IMR-90 (cell line): ENCODE measurements around the gene SCPEP1. TPM values are rescaled to one million over a fixed set of nuclear protein-coding genes. Genes with fewer than 3 reads are reported as not detected.

Experiments used
- ATAC-seq: fragments of 200-7000 bp; cut with Tn5 transposase; 2 replicates; pipeline ENCODE4 v1.9.1; 2020; ENCODE audit warnings: low read depth, mild to moderate bottlenecking, moderate library complexity
- BruUV-seq: library from RNA; stranded (reverse); fragments of 400-500 nt; replicated peaks from 2 replicates; lab custom pipeline; 2021; lab: Mats Ljungman, UMichigan
- CTCF ChIA-PET: fragments of 300-600 bp; formaldehyde crosslinking; extraction: SDS; loops from one replicate; lab custom pipeline; 2021; ENCODE audit warnings: antibody characterized with exemption; lab: Yijun Ruan, JAX
- POLR2A ChIA-PET: fragments of 300-600 bp; sonication (Branson Sonifier 250); formaldehyde crosslinking; loops from one replicate; lab custom pipeline; 2022; ENCODE audit warnings: antibody characterized with exemption; ENCODE audit not compliant: unreplicated experiment; lab: Charles Lee
- DNase-seq: peaks from one replicate; pipeline ENCODE4 v3.0.0; 2013
- H2AFZ ChIP-seq: replicated peaks from 2 replicates; pipeline ENCODE3; 2013; ENCODE audit warnings: low read length, mild to moderate bottlenecking; ENCODE audit not compliant: poor library complexity
- H2AK5ac ChIP-seq: 2 replicates; pipeline ENCODE4 v1.6.1; 2013; ENCODE audit warnings: low read depth, low read length, inconsistent platforms
- H2AK9ac ChIP-seq: replicated peaks from 2 replicates; pipeline ENCODE3; 2013; ENCODE audit warnings: mild to moderate bottlenecking, low read depth, low read length, moderate library complexity; ENCODE audit not compliant: poor library complexity
- H2BK120ac ChIP-seq: 2 replicates; pipeline ENCODE4 v1.6.1; 2013; ENCODE audit warnings: low read depth, low read length, inconsistent platforms
- H2BK15ac ChIP-seq: 3 replicates; pipeline ENCODE4 v1.6.1; 2013; ENCODE audit warnings: low read depth, low read length, inconsistent platforms
- H2BK20ac ChIP-seq: 2 replicates; pipeline ENCODE4 v1.6.1; 2013; ENCODE audit warnings: low read depth, mild to moderate bottlenecking, inconsistent platforms, low read length, moderate library complexity
- H2BK5ac ChIP-seq: 2 replicates; pipeline ENCODE4 v1.6.1; 2013; ENCODE audit warnings: mild to moderate bottlenecking, low read depth, low read length, inconsistent platforms; ENCODE audit not compliant: poor library complexity, severe bottlenecking
- H3K14ac ChIP-seq: replicated peaks from 2 replicates; pipeline ENCODE4 v1.6.1; 2013; ENCODE audit warnings: low read depth, low read length, inconsistent platforms
- H3K18ac ChIP-seq: 2 replicates; pipeline ENCODE4 v1.6.1; 2013; ENCODE audit warnings: low read depth, low read length, control low read depth
- H3K23ac ChIP-seq: 2 replicates; pipeline ENCODE4 v1.6.1; 2013; ENCODE audit warnings: low read depth, low read length, inconsistent platforms
- H3K27ac ChIP-seq: 2 replicates; pipeline ENCODE4 v1.5.1; 2013; ENCODE audit warnings: mild to moderate bottlenecking, control low read depth, low read length; ENCODE audit not compliant: insufficient read depth
- H3K27me3 ChIP-seq: 2 replicates; pipeline ENCODE4 v1.6.1; 2013; ENCODE audit warnings: low read length; ENCODE audit not compliant: control insufficient read depth, insufficient read depth
- H3K36me3 ChIP-seq: 2 replicates; pipeline ENCODE4 v1.6.1; 2013; ENCODE audit warnings: low read length, mixed read lengths; ENCODE audit not compliant: control insufficient read depth, insufficient read depth
- H3K4ac ChIP-seq: 2 replicates; pipeline ENCODE4 v1.6.1; 2013; ENCODE audit warnings: low read depth, low read length, inconsistent platforms
- H3K4me1 ChIP-seq: 2 replicates; pipeline ENCODE4 v1.6.1; 2013; ENCODE audit warnings: low read length, mixed read lengths; ENCODE audit not compliant: control insufficient read depth, insufficient read depth
- H3K4me2 ChIP-seq: 2 replicates; pipeline ENCODE4 v1.6.1; 2013; ENCODE audit warnings: low read depth, mild to moderate bottlenecking, control low read depth, low read length, moderate library complexity
- H3K4me3 ChIP-seq: 2 replicates; pipeline ENCODE4 v1.5.1; 2013; ENCODE audit warnings: low read depth, mild to moderate bottlenecking, control low read depth, low read length, moderate library complexity; ENCODE audit not compliant: insufficient read depth
- H3K56ac ChIP-seq: 2 replicates; pipeline ENCODE4 v1.6.1; 2013; ENCODE audit warnings: low read length, inconsistent platforms; ENCODE audit not compliant: insufficient read depth; ENCODE audit errors: extremely low read depth
- H3K79me1 ChIP-seq, 2 experiments: 2 replicates each; pipeline ENCODE4 v1.6.1; 2013; ENCODE audit warnings: low read length in 2 of 2, inconsistent platforms in 1 of 2, low read depth in 1 of 2
- H3K9ac ChIP-seq: 2 replicates; pipeline ENCODE4 v1.6.1; 2013; ENCODE audit warnings: low read depth, low read length, control low read depth
- H3K9me1 ChIP-seq: 2 replicates; pipeline ENCODE4 v1.6.1; 2013; ENCODE audit warnings: low read length, inconsistent platforms; ENCODE audit not compliant: insufficient read depth
- H3K9me3 ChIP-seq: 2 replicates; pipeline ENCODE4 v1.6.1; 2013; ENCODE audit warnings: low read length; ENCODE audit not compliant: control insufficient read depth, insufficient read depth
- H4K20me1 ChIP-seq: 2 replicates; pipeline ENCODE4 v1.6.1; 2013; ENCODE audit warnings: low read length, inconsistent platforms; ENCODE audit not compliant: insufficient read depth
- H4K5ac ChIP-seq: 2 replicates; pipeline ENCODE4 v1.6.1; 2013; ENCODE audit warnings: mild to moderate bottlenecking, low read depth, low read length, control low read depth
- H4K8ac ChIP-seq, 2 experiments: 2 replicates each; pipeline ENCODE4 v1.6.1; 2013; ENCODE audit warnings: low read depth in 2 of 2, low read length in 2 of 2, control low read depth in 1 of 2, inconsistent platforms in 1 of 2
- H4K91ac ChIP-seq: 2 replicates; pipeline ENCODE4 v1.6.1; 2013; ENCODE audit warnings: low read depth, low read length, inconsistent platforms; ENCODE audit not compliant: insufficient read depth
- CEBPB ChIP-seq: IDR thresholded peaks from 2 replicates; pipeline ENCODE4 v1.6.1; 2012; ENCODE audit warnings: low read depth, low read length, improper control_type of control experiment
- FOS ChIP-seq: fragments of 150-350 bp; IDR thresholded peaks from 2 replicates; pipeline ENCODE4 v1.6.1; 2016; ENCODE audit warnings: low read depth, low read length
- MAFK ChIP-seq: IDR thresholded peaks from 2 replicates; pipeline ENCODE4 v1.6.1; 2012; ENCODE audit warnings: low read depth, low read length, improper control_type of control experiment
- NFE2L2 ChIP-seq: fragments of 150-350 bp; IDR thresholded peaks from 2 replicates; pipeline ENCODE4 v1.6.1; 2016; ENCODE audit warnings: low read depth, mild to moderate bottlenecking, low read length
- RAD21 ChIP-seq: IDR thresholded peaks from 2 replicates; pipeline ENCODE4 v1.6.1; 2012; ENCODE audit warnings: low read length, improper control_type of control experiment
- RCOR1 ChIP-seq: IDR thresholded peaks from 2 replicates; pipeline ENCODE4 v1.6.1; 2012; ENCODE audit warnings: mild to moderate bottlenecking, low read length, improper control_type of control experiment; ENCODE audit not compliant: insufficient replicate concordance
- USF2 ChIP-seq: fragments of 150-350 bp; IDR thresholded peaks from 2 replicates; pipeline ENCODE4 v1.6.1; 2017; ENCODE audit warnings: mild to moderate bottlenecking, antibody characterized with exemption, low read length, low read depth
- WGBS, 2 experiments: methylation state at CpG; one replicate each; pipeline versions ENCODE4 v1.1.5 to v1.1.7; 2013; ENCODE audit warnings: missing lambda C conversion rate in 2 of 2; ENCODE audit not compliant: insufficient read length in 1 of 2; ENCODE audit errors: extremely low coverage in 2 of 2; 5-methylcytosine and 5-hydroxymethylcytosine counted together
- dilution Hi-C: fragments of 300-500 bp; cut with HindIII; formaldehyde crosslinking; loops from one replicate; pipeline ENCODE4 v1.14.3; 2018; ENCODE audit warnings: low sequenced_read_pairs; ENCODE audit not compliant: unreplicated experiment
- in situ Hi-C: fragments of 300-500 bp; cut with MboI; formaldehyde crosslinking; loops from 3 replicates; pipeline ENCODE4 v1.14.3; 2019; ENCODE audit warnings: low sequenced_read_pairs, inconsistent platforms, mixed read lengths
- intact Hi-C: fragments of 100-400 bp; cut with micrococcal nuclease; formaldehyde crosslinking; loops from 2 replicates; pipeline ENCODE4 v1.10.0; 2022
- polyA plus RNA-seq, 3 experiments: library from polyadenylated mRNA; depleted of rRNA; stranded (reverse); fragments of >200 nt; gene quantifications; 2 replicates each; pipeline ENCODE4 v1.2.3, GENCODE V29; 2012; ENCODE audit warnings: low replicate concordance in 1 of 3
- total RNA-seq: library from RNA; depleted of rRNA; stranded (reverse); fragments of >200 nt; gene quantifications from 2 replicates; pipeline ENCODE4 v1.2.3, GENCODE V29; 2012
- TF ChIP-seq, protein P1 (sequence below): conservative IDR thresholded peaks from 2 replicates; pipeline ENCODE4 v1.5.1; 2012; ENCODE audit warnings: mild to moderate bottlenecking, low read depth, low read length, improper control_type of control experiment
- TF ChIP-seq, protein P2 (sequence below): fragments of 150-350 bp; IDR thresholded peaks from 2 replicates; pipeline ENCODE4 v1.6.1; 2016; ENCODE audit warnings: low read depth, mild to moderate bottlenecking, low read length, moderate library complexity, borderline replicate concordance

The SCPEP1 gene
- total and polyA plus RNA-seq, 2 of the 4 experiments (the other 2 are of a cell fraction): 16.5 to 32.1 TPM

- H4K20me1 ChIP-seq: no peaks in the 10 kb centered on the region
- H3K9me1 ChIP-seq: no peaks in the 10 kb centered on the region
- H2AK9ac ChIP-seq: no peak overlapping the region
- no peaks in the 10 kb centered on the region for H3K4me1 ChIP-seq
- H4K8ac ChIP-seq: no peak overlapping the region
- H3K56ac ChIP-seq: no peak overlapping the region
- H3K23ac ChIP-seq: no peak overlapping the region
- no CpG with 5 or more reads among the region's 3 CpGs for WGBS, 2 experiments
- BruUV-seq: no TSS peak
- no peak overlapping the region for H4K91ac ChIP-seq
- H2BK120ac ChIP-seq: no peak overlapping the region
- peaks cover 10% of the 10 kb centered on the region for H3K27me3 ChIP-seq
- H3K27ac ChIP-seq: no peak overlapping the region
- no peak for TF ChIP-seq RCOR1
- TF ChIP-seq CEBPB: no peak
- no peak for TF ChIP-seq NFE2L2
- no peak for TF ChIP-seq RAD21
- TF ChIP-seq, protein P1, sequence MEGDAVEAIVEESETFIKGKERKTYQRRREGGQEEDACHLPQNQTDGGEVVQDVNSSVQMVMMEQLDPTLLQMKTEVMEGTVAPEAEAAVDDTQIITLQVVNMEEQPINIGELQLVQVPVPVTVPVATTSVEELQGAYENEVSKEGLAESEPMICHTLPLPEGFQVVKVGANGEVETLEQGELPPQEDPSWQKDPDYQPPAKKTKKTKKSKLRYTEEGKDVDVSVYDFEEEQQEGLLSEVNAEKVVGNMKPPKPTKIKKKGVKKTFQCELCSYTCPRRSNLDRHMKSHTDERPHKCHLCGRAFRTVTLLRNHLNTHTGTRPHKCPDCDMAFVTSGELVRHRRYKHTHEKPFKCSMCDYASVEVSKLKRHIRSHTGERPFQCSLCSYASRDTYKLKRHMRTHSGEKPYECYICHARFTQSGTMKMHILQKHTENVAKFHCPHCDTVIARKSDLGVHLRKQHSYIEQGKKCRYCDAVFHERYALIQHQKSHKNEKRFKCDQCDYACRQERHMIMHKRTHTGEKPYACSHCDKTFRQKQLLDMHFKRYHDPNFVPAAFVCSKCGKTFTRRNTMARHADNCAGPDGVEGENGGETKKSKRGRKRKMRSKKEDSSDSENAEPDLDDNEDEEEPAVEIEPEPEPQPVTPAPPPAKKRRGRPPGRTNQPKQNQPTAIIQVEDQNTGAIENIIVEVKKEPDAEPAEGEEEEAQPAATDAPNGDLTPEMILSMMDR: no peak
- TF ChIP-seq MAFK: no peak
- no peak for TF ChIP-seq FOS
- TF ChIP-seq, protein P2, sequence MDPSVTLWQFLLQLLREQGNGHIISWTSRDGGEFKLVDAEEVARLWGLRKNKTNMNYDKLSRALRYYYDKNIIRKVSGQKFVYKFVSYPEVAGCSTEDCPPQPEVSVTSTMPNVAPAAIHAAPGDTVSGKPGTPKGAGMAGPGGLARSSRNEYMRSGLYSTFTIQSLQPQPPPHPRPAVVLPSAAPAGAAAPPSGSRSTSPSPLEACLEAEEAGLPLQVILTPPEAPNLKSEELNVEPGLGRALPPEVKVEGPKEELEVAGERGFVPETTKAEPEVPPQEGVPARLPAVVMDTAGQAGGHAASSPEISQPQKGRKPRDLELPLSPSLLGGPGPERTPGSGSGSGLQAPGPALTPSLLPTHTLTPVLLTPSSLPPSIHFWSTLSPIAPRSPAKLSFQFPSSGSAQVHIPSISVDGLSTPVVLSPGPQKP: no peak
- no peak for TF ChIP-seq USF2
- no peak overlapping the region for H3K4me2 ChIP-seq
- H2AFZ ChIP-seq: no peak overlapping the region
- no peak for DNase-seq
- dilution Hi-C loops: no loop called here
- no peak overlapping the region for H2AK5ac ChIP-seq
- no peak overlapping the region for H4K5ac ChIP-seq
- no peak overlapping the region for H2BK20ac ChIP-seq
- in situ Hi-C loops: no loop called here
- POLR2A ChIA-PET: no interaction called here
- no peak overlapping the region for H3K9ac ChIP-seq
- H3K14ac ChIP-seq: no peak overlapping the region
- H3K4ac ChIP-seq: no peak overlapping the region
- H3K18ac ChIP-seq: no peak overlapping the region
- CTCF ChIA-PET: no interaction called here
- no peaks in the 10 kb centered on the region for H3K36me3 ChIP-seq
- no peak overlapping the region for H2BK15ac ChIP-seq
- no peaks in the 10 kb centered on the region for H3K9me3 ChIP-seq
- intact Hi-C loops: no loop called here
- ATAC-seq: no peak
- no peak overlapping the region for H3K4me3 ChIP-seq
- no peaks in the 10 kb centered on the region for H3K79me1 ChIP-seq
- H2BK5ac ChIP-seq: no peak overlapping the region
These were observed 55.4 kb downstream of the SCPEP1 start for GRCh38 chr17:57033296-57033695.
